DMS153 treated with DMSO at 0.1 percent for 48 hours (cell line): ENCODE measurements around the gene APBB2.

ENCODE experiments used
- DNase-seq: peaks from one replicate; lab custom pipeline; 2025; ENCODE audit not compliant: unreplicated experiment; lab: John Stamatoyannopoulos, UW

APBB2 gene

GRCh38 chr4:41142376-41143310 is 71.7 kb downstream of the APBB2 start:
- DNase-seq: no peak

- DNase-seq: no peak
Measured at GRCh38 chr4:41141900-41142299, 72.4 kb downstream of the APBB2 start.

GRCh38 chr4:41140410-41140809 is 73.9 kb downstream of the APBB2 start:
- DNase-seq: no peak

- no peak for DNase-seq
Measured at GRCh38 chr4:41137879-41138278, 76.5 kb downstream of the APBB2 start.

- no peak for DNase-seq
Measured at GRCh38 chr4:41136456-41136855, 77.9 kb downstream of the APBB2 start.

- DNase-seq: no peak
Measured at GRCh38 chr4:41135801-41136200, 78.5 kb downstream of the APBB2 start.

- no peak for DNase-seq
Measured at GRCh38 chr4:41134581-41134980, 79.8 kb downstream of the APBB2 start.

- DNase-seq: no peak
Measured at GRCh38 chr4:41133454-41134018, 80.8 kb downstream of the APBB2 start.

GRCh38 chr4:41132055-41132683 is 82.2 kb downstream of the APBB2 start:
- DNase-seq: peak; percentile 17

- DNase-seq: no peak
Measured at GRCh38 chr4:41129936-41130440, 84.4 kb downstream of the APBB2 start.

- DNase-seq: no peak
Measured at GRCh38 chr4:41129128-41129754, 85.1 kb downstream of the APBB2 start.

GRCh38 chr4:41125558-41126311 is 88.6 kb downstream of the APBB2 start:
- no peak for DNase-seq

- DNase-seq: no peak
Measured at GRCh38 chr4:41124916-41125548, 89.3 kb downstream of the APBB2 start.

GRCh38 chr4:41122775-41123174 is 91.6 kb downstream of the APBB2 start:
- DNase-seq: no peak

GRCh38 chr4:41122309-41122708 is 92.0 kb downstream of the APBB2 start:
- no peak for DNase-seq

GRCh38 chr4:41121906-41122305 is 92.4 kb downstream of the APBB2 start:
- no peak for DNase-seq

- no peak for DNase-seq
Measured at GRCh38 chr4:41120297-41121217, 93.8 kb downstream of the APBB2 start.

GRCh38 chr4:41119867-41120295 is 94.5 kb downstream of the APBB2 start:
- DNase-seq: no peak

- no peak for DNase-seq
Measured at GRCh38 chr4:41111791-41112190, 102.6 kb downstream of the APBB2 start.
